Measurements from ENCODE around the gene LGALS3.
A peak's percentile ranks its signal among the peaks of the same experiment; 100 is the strongest.

The LGALS3 gene

GRCh38 chr14:55192054-55192621 is 63.1 kb downstream of the LGALS3 start:
- DNase-seq: peak; percentile 10

- DNase-seq: no peak
Observed at GRCh38 chr14:55194656-55195355, 65.8 kb downstream of the LGALS3 start.

Measured in hematopoietic multipotent progenitor cell treated with erythropoietin and hydrocortisone succinate and interleukin-3 and kit ligand, for 6 days (in vitro differentiated cells).